DMS 273 (cell line): ENCODE results near the gene FKBP6.
"Not testable (repeated sequence)": the region's sequence is repeated elsewhere in the genome, so short reads cannot be mapped to it uniquely, and the experiment has no call there.

Experiments used
- DNase-seq: peaks from one replicate; lab custom pipeline; 2025; ENCODE audit not compliant: unreplicated experiment; lab: John Stamatoyannopoulos, UW

FKBP6 gene

GRCh38 chr7:73323434-73324080, 4.4 kb upstream of the FKBP6 start:
- not testable (repeated sequence) for DNase-seq

- DNase-seq, result peak; percentile 86
These were observed 3.7 kb upstream of the FKBP6 start for GRCh38 chr7:73324081-73324845.

GRCh38 chr7:73325424-73325823, 2.5 kb upstream of the FKBP6 start:
- DNase-seq, result not testable (repeated sequence)

- not testable (repeated sequence) for DNase-seq
These were observed 512 bp upstream of the FKBP6 start for GRCh38 chr7:73327449-73327848.

- no peak for DNase-seq
These were observed 735 bp downstream of the FKBP6 start for GRCh38 chr7:73328696-73329095.

- no peak for DNase-seq
These were observed 2.1 kb downstream of the FKBP6 start for GRCh38 chr7:73329861-73330581.

GRCh38 chr7:73330772-73331171, 2.8 kb downstream of the FKBP6 start:
- no peak for DNase-seq

- DNase-seq, result no peak
These were observed 4.5 kb downstream of the FKBP6 start for GRCh38 chr7:73332447-73332846.

GRCh38 chr7:73338321-73338720, 10.4 kb downstream of the FKBP6 start:
- DNase-seq, result no peak

- no peak for DNase-seq
These were observed 12.6 kb downstream of the FKBP6 start for GRCh38 chr7:73340514-73340913.

GRCh38 chr7:73341877-73342276, 13.9 kb downstream of the FKBP6 start:
- no peak for DNase-seq

GRCh38 chr7:73342645-73343044, 14.7 kb downstream of the FKBP6 start:
- DNase-seq, result peak; percentile 77

- no peak for DNase-seq
These were observed 15.9 kb downstream of the FKBP6 start for GRCh38 chr7:73343671-73344380.

- no peak for DNase-seq
These were observed 17.6 kb downstream of the FKBP6 start for GRCh38 chr7:73345538-73345937.

GRCh38 chr7:73345951-73346350, 18.0 kb downstream of the FKBP6 start:
- DNase-seq, result no peak

- no peak for DNase-seq
These were observed 21.8 kb downstream of the FKBP6 start for GRCh38 chr7:73349763-73350162.

GRCh38 chr7:73350306-73351068, 22.5 kb downstream of the FKBP6 start:
- DNase-seq, result no peak

- DNase-seq, result no peak
These were observed 23.6 kb downstream of the FKBP6 start for GRCh38 chr7:73351447-73352167.

GRCh38 chr7:73352784-73353183, 24.8 kb downstream of the FKBP6 start:
- no peak for DNase-seq

GRCh38 chr7:73353243-73353642, 25.3 kb downstream of the FKBP6 start:
- DNase-seq, result no peak
